DMS 273 (cell line): ENCODE data around the gene YDJC.
"Not testable (repeated sequence)": the region's sequence is repeated elsewhere in the genome, so short reads cannot be mapped to it uniquely, and the experiment has no call there.

Experiments
- DNase-seq: peaks from one replicate; lab custom pipeline; 2025; ENCODE audit not compliant: unreplicated experiment; lab: John Stamatoyannopoulos, UW

The YDJC gene

DNA sequence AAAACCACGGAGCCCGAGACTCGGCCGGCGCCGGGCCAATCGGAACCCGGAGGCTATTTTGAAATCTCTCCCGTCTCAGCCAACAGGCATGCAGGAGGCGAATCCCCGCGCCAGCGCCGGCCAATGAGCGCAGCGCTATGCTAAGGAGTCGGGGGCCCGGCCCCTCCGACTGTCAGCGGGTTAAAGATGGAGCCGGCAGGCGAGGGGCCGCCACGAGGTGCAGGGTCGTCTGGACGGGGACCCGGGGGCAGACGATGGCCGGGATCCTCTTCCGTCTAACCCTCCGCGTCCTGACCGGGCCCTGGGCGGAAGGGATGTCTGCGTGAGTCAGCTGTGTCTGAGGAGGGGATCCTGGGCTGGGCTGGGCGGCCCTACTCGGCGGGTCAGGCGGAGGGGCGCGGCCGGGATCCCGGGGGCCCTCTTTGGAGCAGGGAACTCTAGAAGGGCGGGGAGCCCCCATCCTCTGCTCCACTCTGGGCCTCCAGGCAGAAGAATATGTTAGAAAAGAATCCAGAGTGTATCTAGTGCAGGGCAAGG, 22.3 kb upstream of the YDJC start:
- peak; percentile 95 for DNase-seq

DNA sequence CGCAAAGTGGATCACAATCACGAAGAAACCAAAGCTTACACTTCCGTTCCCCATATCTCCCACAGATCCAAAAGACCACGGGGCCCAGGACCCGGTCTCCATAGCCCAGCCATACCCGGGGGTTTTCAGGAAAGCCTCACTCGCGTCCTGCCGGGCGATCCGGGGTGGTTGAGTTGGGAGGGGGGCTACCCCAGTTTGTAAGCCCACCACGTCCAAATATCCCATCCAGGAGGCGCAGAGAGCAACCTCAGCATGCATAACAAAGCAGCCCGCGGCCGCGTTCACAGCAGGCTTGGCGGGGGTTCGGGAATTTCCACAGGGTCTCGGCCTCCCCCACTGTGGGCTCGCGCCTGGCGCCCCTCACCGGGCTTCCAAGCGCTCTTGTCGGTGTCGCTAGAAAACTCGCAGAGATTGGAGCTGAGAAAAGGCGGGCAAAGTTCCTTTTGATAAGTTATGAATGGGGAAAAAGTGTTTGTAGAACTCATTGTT, 21.7 kb upstream of the YDJC start:
- no peak for DNase-seq

DNA sequence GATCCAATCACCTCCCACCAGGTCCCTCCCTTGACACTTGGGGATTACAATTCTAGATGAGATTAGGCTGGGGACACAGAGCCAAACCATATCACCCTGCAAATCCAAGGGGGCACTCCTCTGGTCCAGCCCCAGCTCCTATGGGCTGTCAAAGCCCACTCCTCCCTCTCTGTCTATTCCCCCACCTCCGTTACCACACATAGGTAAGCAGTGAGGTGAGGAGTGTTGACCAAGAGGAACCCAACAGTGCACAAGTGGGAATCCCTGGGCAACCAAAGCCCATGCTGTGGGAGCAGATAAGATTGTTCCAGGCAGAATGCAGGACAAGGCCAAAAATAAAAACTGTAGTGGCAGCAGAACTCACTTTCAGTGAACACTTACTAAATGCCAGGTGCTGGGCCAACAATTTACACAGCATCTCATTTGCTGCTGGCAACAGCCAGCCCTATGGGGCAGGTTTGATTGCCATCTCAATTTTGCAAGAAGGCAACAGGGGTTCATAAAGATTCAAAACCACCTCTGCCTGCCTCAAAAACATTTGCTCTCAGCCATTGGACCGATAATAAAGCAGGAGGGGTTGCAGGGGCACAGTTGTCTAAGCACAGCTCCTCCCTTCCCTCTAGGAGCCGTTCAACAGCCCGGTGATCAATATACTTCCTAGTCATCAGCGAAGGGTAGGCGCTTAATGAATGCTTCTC, 21.1 kb upstream of the YDJC start:
- DNase-seq, result peak; percentile 39

DNA sequence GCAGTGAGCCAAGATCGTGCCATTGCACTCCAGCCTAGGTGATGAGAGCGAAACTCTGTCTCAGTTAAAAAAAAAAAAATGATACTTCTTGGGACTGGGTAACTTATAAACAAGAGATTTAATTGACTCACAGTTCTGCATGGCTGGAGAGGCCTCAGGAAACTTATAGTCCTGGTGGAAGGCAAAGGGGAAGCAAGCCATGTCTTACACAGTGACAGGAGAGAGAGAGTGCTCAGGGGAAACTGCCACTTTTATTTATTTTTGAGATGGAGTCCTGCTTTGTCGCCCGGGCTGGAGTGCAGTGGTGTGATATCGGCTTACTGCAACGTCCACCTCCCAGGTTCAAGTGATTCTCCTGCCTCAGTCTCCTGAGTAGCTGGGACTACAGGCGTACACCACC, 20.5 kb upstream of the YDJC start:
- no peak for DNase-seq

DNA sequence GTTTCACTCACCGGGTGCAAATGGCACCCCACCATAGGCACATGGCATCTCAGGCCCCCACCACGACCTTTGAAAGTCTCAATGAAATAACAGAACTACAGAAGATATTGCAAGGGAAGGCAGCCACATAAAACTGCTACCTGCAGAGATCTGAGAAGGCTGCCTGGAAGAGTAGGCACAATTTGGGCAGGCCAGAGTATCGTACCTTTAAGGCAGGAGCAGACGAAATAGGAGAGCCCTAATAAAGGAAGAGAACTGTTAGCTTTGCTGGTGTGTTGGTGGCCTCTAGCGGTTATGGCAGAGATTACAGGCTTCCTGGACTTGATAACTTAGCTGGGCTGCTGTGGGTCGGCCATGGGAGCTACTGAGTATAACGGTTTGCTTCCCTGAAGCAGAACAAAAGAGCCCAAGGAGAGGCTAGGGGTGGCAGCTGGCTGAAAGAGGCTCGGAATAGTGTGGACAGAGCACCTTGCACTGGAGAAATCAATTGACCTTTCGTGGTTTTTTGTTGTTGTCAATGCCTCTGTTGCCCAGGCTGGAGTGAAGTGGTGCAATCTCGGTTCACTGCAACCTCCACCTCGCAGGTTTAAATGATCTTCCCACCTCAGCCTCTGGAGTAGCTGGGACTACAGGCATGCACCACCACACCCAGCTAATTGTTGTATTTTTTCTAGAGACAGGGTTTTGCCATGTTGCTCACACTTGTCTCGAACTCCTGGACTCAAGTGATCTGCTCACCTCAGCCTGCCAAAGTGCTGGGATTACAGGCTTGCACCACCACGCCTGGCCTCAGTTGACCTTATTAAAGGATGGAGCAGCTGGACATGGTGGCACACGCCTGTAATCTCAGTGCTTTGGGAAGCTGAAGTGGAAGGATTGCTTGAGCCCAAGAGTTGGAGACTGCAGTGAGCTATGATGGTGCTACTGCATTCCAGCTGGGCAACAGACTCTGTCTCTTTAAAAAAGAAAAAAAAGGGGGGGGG, 17.1 kb upstream of the YDJC start:
- DNase-seq, result peak; percentile 87

GRCh38 chr22:21645513-21645912, 15.7 kb upstream of the YDJC start:
- not testable (repeated sequence) for DNase-seq

- no peak for DNase-seq
These were observed 13.9 kb upstream of the YDJC start for GRCh38 chr22:21643533-21644357.

DNA sequence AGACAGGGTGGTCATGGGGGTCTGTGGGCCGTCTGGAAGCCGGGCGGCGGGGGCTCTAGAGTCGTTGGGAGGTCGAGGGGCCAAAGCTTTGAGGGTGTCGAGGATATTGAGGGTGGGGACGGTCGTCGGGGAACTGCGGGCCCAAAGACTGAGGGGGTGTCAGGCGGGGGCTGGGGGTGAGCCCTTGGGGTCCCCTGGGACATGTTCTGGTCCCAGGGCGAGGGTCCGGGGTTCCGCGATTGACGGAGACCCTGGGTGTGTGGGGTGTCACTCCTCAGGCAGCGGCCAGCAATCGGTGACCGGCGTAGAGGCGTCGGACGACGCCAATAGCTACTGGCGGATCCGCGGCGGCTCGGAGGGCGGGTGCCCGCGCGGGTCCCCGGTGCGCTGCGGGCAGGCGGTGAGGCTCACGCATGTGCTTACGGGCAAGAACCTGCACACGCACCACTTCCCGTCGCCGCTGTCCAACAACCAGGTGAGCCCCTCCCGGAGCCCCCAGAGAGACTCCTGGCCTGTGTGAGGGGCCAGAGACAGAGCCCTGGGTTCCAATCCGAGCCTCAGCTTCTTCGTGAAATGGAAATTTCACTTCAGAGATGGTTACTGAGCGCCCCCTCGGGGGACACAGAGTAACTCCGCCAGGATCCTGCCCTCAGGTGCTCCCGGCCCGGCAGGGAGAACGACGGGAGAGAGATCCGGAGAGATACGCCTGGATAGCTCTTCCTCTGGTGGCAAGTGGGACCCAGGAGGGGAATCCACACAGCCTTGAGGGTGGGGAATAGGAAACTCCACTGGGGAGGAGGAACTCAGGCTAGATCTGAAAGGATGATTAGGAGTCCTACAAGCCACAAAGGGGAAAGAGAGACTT, 13.0 kb upstream of the YDJC start:
- peak; percentile 80 for DNase-seq

GRCh38 chr22:21641789-21642583, 12.2 kb upstream of the YDJC start, which contains the start of gene SDF2L1:
SDF2L1 (plus strand) TSS chr22:21642302; CDS start chr22:21642337, 35 bp downstream.
- DNase-seq, result peak; percentile 98

GRCh38 chr22:21641417-21641788, 11.6 kb upstream of the YDJC start:
- peak; percentile 41 for DNase-seq

DNA sequence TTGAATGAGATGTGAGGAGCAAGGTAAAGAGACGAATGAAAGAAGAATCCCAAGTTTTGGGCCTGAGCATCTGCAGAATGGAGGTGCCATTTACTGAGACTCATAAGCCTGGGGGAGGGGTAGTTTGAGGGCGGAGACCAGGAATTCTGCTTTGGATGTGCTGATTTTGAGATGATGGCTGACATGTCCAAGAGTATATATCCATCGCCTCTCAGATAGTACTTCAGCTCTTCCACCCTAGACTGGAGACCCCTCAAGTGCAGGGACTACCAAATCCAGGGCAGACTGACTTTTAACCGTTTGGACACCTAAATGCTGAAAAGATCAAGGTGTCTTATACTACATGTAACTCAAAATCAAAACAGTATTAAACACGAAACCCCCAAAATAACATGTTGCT, 11.0 kb upstream of the YDJC start:
- DNase-seq, result no peak

- no peak for DNase-seq
These were observed 9.5 kb upstream of the YDJC start for GRCh38 chr22:21639359-21639758.

GRCh38 chr22:21637450-21637849, 7.6 kb upstream of the YDJC start:
- DNase-seq, result not testable (repeated sequence)

DNA sequence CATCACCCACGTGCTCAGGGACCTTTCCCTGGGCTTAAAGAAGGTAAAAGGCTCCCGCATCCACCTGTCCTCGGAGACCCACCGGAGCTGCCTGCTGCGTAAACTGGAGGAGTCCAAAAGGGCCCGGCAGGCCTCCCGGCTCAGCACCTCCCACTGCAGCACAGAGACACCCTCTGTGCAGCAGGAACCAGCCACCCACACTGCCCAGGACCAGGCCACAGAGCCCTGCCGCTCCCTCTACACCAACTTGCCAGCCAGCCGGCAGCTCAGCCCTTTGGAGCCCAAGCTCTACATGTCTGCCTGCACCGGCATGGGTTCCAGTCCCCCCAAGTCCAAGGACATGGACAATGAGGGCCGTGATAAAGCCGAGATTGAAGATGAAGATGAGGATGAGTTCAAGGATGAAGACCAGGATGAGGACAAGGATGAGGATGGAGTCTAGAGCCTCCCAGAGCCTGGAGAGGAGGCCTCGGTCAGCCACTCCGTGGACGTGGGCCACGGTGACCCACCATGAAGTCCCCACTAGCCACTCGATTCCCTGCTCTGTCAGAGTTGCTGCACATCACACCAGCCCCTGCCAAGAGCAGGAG, 6.9 kb upstream of the YDJC start:
- no peak for DNase-seq

DNA sequence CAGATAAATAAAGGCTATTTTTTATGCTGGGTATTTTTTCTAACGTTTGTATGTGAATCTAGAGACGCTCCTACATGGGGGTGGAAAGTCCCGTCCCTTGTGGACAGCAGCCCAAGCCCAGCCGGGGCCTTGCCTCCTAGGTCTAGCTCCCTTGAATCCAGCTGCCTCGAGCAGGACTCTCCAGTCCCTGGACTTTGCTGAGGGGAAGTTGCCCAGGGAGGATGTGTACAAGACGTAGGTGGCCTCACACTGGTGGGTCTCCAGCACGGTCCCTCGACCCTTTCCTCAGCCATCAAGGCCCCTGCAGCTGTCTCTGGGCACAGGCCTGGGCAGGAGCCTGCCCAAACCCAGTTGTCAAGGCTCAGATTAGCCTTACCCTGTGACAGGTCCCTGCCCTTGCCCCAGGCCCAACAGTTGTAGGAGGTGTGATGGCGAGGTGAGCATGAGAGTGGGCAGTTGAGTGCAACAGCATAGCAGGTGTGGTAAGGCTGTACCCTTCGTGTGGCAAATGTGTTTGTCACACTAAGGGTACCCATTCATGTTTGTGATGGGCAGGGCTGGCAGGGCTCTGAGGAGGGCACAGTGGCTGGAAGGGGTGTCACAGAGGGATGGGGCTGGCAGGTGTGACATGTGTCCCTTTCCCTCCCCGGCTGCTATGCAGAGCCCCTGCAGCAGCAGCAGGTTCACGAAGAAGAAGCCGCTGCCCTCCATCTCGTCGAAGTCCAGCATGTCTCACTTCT, 6.1 kb upstream of the YDJC start:
- no peak for DNase-seq

DNA sequence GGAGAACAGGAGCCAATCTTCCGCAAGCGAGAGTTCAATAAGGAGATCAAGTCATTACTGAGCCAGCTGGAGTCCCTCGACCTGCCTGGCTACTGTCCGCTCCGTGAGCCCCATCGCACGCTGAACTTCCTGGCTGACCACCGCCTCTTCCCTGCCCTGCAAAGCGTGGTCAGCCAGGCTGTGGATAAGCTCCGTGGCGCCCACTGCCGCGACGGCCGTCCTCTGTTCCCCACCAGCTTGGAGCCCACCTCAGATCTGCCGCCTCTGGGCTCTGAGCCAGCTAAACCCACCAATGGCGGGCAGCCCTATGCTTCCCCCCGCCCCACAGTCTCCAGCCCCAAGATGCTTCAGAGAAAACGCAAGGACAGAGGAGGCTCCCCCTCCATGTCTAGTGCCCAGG, 5.0 kb upstream of the YDJC start:
- no peak for DNase-seq

DNA sequence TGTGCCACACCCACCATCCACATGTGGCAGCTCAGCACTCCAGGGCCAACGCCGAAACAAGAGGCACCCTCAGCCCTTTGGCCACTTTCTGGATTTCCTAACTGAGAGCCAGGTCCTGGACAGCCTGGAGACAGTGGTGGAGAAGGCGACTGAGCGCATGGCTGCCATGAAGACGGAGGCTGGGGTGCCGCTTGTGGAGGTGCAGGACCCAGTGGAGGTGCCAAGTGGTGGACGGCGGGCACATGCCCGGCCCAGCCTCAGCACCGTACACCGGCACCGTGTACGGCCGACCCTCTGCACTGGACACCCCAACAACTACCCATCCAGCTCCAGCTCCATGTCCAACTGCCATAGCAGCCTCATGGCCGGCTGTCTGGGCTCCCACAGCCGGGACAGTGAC, 4.3 kb upstream of the YDJC start:
- DNase-seq, result no peak

DNA sequence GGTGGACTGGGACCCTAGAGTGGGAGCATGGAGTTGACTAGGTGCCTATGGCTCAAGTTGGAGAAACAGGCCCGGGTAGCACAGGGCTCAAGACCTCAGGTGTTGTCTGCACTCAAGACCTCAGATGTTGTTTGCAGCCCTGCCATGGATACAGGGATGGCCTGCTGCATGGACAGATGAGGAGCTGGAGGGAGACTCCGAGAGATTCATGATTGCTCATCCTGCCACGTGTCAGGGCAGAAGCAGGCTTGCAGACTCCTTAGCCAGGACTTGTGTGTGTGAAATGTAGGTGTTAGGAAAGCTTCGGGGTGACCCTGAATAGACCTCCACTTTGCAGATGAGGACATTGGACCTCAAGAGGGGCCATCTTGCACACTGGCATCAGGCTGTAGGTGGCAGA, 3.7 kb upstream of the YDJC start:
- no peak for DNase-seq
